HepG2 (cell line): ENCODE data around the gene SCAPER.

Experiments used
- CTCF ChIP-seq: sonication (generic); formaldehyde crosslinking; IDR thresholded peaks from 2 replicates; pipeline ENCODE4 v1.5.0; 2020; ENCODE audit warnings: mild to moderate bottlenecking, missing genetic modification reagents, moderate library complexity
- DBP ChIP-seq: sonication (generic); formaldehyde crosslinking; IDR thresholded peaks from 2 replicates; pipeline ENCODE4 v1.4.0; 2020; ENCODE audit warnings: missing genetic modification reagents; ENCODE audit errors: not compliant biosample characterization
- ESRRA ChIP-seq: sonication (generic); formaldehyde crosslinking; IDR thresholded peaks from 2 replicates; pipeline ENCODE4 v1.5.1; 2020; ENCODE audit warnings: mild to moderate bottlenecking, low read depth, missing genetic modification reagents
- FOXM1 ChIP-seq: sonication (generic); formaldehyde crosslinking; IDR thresholded peaks from 2 replicates; pipeline ENCODE4 v1.5.0; 2020; ENCODE audit warnings: missing genetic modification reagents
- GATAD2A ChIP-seq: IDR thresholded peaks from 2 replicates; pipeline ENCODE4 v1.6.1; 2016
- NR1H2 ChIP-seq: sonication (generic); formaldehyde crosslinking; IDR thresholded peaks from 2 replicates; pipeline ENCODE4 v1.8.1; 2022; ENCODE audit warnings: low read depth, missing genetic modification reagents, borderline replicate concordance
- PITX1 ChIP-seq: sonication (generic); formaldehyde crosslinking; IDR thresholded peaks from 2 replicates; pipeline ENCODE4 v1.5.1; 2020; ENCODE audit warnings: mild to moderate bottlenecking, missing genetic modification reagents
- SRF ChIP-seq: IDR thresholded peaks from 2 replicates; pipeline ENCODE4 v1.6.1; 2011; ENCODE audit warnings: mild to moderate bottlenecking, low read depth, low read length, moderate library complexity
- TAF1 ChIP-seq: sonication (generic); formaldehyde crosslinking; IDR thresholded peaks from 2 replicates; pipeline ENCODE4 v1.4.0; 2020; ENCODE audit warnings: missing genetic modification reagents
- TERF1 ChIP-seq: sonication (generic); formaldehyde crosslinking; IDR thresholded peaks from 2 replicates; pipeline ENCODE4 v1.8.0; 2022; ENCODE audit warnings: mild to moderate bottlenecking, missing genetic modification reagents, moderate library complexity
- ZNF501 ChIP-seq: sonication (generic); formaldehyde crosslinking; IDR thresholded peaks from 2 replicates; pipeline ENCODE4 v1.5.1; 2020; ENCODE audit warnings: mild to moderate bottlenecking, moderate library complexity, missing genetic modification reagents

- TF ChIP-seq SRF (no peak), ESRRA (CRISPR knock-in tag) (no peak), ZNF501 (CRISPR knock-in tag) (no peak), GATAD2A (CRISPR knock-in tag) (no peak), FOXM1 (no peak), PITX1 (CRISPR knock-in tag) (no peak), CTCF (CRISPR knock-in tag) (no peak), TERF1 (no peak), TAF1 (CRISPR knock-in tag) (no peak), DBP (CRISPR knock-in tag) (no peak), NR1H2 (no peak)
Observed at GRCh38 chr15:76929011-76929760, 24.0 kb upstream of the SCAPER start.
